HG03108 (cell line): ENCODE data around the gene LUC7L.

ENCODE experiments used
- ATAC-seq: cut with Tn5 transposase; IDR thresholded peaks from one replicate; pipeline ENCODE4 v1.9.1; 2021; ENCODE audit warnings: moderate library complexity; ENCODE audit not compliant: unreplicated experiment

The LUC7L gene

GRCh38 chr16:149024-149660, 80.1 kb downstream of the LUC7L start:
- no peak for ATAC-seq

DNA sequence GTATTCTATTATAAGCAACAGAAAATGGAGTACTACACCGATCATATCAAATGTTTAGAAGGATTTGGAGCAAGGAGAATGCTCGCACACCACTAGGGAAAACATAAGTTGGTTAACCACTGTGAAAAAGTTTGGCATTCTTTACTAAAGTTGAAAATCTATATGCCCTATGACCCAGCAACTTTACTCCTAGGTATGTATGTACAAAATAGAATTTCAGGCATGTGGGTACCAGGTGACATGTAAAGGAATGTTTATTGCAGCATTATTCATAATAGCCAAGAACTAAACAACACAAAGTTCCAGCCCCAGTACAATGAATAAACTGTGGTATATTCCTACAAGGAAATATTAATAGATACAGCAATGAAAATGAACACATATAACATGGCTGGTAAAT, 82.6 kb downstream of the LUC7L start:
- no peak for ATAC-seq

- ATAC-seq: no peak
These were observed 84.4 kb downstream of the LUC7L start for GRCh38 chr16:144797-145252.

GRCh38 chr16:143456-143855, 85.8 kb downstream of the LUC7L start:
- ATAC-seq: no peak

- ATAC-seq: no peak
These were observed 86.2 kb downstream of the LUC7L start for GRCh38 chr16:143047-143446.

DNA sequence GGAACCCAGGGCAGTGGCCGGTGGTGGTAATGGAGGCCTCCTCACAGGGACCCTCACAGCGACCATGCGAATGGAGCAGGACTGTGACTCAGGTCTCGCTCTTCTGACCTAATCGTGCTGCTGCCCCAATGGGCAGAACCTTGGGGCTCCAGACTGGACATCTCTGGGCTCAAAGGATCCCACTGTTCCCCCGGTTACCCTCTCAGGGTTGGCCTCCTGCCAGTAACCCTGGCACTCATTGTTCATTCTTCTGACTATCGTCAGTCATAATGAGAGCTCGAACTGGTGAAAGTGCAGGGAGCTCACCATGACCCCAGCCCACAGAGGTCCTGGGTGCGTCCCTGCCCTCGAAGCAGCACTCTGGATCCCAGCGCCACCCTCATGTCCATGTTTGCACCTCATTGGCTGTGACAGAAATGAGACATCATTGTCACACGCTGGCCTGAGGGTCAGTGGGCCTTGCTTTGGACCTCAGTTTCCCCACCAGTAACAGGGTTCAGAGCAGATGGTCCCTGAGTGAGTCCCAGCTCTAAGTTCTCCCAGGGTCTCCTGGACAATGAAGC, 86.8 kb downstream of the LUC7L start:
- no peak for ATAC-seq

DNA sequence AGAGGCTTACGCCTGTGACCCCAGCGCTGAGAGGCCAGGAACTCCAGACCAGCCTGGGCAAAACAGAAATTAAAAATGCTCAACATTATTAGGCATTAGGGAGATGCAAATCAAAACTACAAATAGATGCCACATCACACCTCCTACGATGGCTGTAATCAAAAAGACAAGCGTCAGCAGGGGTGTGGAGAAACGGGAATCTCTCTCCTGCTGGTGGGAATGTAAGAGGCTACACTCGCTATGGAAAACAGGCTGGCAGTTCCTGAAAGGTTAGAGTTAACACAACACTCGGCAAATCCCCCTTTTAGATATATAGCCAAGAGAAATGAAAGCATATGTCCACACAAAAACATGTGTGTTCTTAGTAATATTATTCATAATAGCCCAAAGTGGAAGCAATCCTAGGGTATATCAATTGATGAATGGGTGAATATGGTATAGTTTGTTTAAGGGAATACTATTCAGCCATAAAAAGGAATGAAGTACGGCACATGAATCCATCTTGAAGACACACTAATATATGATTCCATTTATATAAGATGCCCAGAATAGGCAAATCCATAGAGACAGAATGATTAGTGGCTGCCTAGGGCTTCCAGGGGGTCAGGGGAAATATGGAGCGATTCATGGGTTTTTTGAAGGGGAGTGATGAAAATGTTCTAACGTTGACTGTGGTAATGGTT, 88.9 kb downstream of the LUC7L start:
- no peak for ATAC-seq
